NCI-H128 (cell line): ENCODE measurements around the gene CHIT1.
A peak's percentile ranks its signal among the peaks of the same experiment; 100 is the strongest.

ENCODE experiments used
- DNase-seq: peaks from one replicate; lab custom pipeline; 2025; ENCODE audit not compliant: unreplicated experiment; lab: John Stamatoyannopoulos, UW

CHIT1 gene

GRCh38 chr1:203175827-203176241, 53.6 kb downstream of the CHIT1 start:
- no peak for DNase-seq

DNA sequence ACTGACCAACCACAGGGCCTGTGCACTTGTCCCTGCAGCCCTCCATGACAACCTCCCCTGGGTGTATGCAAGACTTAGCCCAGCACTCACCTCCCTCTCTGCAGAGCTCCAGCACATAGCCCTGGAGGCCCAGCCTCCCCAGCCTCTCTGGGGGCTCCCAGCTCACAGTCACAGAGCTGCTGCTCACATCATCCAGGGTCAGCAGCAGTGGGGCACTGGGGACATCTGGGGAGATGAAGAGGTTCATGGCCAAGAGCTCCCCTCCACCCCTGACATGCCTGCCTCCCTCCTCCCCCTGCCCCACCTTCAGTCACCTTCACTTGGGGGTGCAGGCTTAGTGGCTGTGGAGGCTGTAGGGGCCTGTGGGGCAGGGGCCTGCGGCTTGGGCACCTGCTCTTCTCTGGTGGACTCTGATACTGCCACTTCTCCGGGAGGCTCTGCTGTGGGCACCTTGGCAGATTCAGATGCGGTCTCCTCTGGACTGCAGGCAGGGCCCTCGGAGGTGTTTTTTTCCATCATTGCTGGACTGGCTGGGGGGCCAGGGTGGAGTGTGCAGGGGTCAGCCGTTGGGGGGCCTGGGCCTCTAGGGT, 54.1 kb downstream of the CHIT1 start, which contains the start of gene MYBPH:
MYBPH (minus strand) TSS at position 590 of the 590 bp plus-strand sequence; CDS start at position 519, 71 bp downstream.
- DNase-seq, result no peak

DNA sequence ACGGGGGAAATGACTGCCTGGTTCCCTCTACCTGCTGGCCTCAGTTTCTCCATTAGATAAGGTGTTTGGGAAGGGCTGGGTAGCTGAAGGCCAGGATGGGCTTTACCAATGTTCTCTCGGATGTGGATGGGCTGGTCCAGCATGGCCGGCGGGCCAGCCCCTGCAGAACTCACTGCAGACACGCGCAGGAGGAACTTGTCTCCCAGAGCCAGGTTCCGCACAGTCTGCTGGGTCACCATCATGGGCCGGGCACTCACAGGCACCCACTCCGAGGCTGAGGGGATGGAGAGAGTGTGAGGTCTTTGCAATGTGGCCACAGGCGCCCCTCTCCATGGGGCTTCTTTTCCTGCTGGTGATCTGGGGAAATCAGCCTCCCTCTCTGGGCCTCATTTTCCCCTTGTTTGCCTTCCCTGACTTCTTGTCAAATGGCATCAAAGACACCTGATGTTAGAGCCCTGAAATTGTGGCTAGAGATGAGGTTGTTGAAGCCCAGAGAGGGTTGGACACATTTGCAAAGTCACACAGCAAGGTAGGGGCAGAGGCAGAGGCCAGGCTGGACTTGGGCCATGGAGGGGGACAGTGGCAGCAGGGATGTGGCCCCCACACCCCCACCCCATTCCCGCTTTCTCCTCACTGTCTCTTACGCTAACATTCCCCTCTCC, 55.0 kb downstream of the CHIT1 start:
- DNase-seq, result no peak

GRCh38 chr1:203173566-203173965, 55.9 kb downstream of the CHIT1 start:
- peak; percentile 40 for DNase-seq

DNA sequence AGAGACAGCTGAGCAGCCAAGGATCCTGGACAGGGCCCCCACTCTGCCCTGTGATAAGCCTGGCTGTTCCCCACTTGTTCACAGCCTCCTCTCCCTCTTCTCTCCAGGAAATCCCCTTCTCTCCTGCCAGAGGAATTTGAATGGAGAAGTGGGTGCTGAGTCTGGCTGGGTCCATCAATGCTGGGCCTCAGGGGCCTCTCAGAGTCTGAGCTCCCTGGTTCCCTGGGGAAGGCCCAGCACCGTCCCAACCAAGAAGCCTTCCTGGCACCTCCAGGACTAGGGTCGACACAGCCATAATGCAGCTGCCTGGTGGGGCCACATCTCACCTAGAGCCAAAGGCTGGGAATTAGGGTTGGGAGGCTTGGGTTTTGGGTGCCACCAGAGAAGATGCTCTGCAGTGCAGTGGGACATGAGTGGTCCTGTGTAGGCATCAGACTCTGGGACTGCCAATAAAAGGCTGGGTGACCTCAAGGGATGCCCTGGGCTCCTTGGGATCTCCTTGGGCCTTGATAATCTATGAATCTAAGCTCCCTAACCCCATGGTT, 56.4 kb downstream of the CHIT1 start:
- no peak for DNase-seq

DNA sequence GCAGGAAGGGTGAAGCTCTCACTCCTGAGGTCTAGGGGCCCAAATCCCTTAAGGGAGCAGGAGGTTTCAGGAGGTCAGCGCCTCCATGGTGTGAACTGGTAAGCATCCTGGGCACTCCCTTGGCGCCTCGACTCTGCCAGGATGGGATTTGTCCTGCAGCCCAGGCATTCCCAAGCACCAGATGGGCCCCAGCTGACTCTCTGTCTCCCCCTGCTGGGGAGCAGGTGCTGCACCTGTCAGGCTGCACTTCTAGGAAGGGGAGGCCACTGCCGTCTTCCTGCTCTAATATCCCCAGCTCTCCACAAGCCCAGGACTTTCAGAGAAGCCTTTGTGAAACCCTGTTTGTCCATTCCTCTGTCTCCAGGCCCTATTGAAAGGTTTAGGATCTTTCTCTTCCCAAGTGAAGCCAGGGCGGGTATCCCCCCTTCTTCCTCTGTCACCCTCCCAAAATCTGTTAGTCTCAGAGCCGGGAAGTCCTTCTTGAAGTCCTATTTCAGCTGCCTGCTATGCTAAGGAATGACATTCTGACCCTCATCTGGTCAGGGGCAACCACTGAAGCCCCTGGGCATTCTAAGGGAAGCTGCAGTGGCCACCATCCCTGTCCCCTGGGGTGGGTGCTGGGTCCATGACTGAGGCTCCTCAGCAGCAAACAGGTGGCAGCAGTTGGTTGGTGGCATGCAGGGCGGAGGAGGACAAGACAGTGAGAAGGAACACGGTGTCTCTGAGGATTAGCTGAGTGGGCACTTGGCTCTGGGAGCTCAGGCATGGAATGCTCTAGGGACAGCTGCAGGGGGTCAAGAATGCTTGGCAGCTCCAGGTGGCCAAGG, 57.1 kb downstream of the CHIT1 start:
- peak; percentile 57 for DNase-seq

DNA sequence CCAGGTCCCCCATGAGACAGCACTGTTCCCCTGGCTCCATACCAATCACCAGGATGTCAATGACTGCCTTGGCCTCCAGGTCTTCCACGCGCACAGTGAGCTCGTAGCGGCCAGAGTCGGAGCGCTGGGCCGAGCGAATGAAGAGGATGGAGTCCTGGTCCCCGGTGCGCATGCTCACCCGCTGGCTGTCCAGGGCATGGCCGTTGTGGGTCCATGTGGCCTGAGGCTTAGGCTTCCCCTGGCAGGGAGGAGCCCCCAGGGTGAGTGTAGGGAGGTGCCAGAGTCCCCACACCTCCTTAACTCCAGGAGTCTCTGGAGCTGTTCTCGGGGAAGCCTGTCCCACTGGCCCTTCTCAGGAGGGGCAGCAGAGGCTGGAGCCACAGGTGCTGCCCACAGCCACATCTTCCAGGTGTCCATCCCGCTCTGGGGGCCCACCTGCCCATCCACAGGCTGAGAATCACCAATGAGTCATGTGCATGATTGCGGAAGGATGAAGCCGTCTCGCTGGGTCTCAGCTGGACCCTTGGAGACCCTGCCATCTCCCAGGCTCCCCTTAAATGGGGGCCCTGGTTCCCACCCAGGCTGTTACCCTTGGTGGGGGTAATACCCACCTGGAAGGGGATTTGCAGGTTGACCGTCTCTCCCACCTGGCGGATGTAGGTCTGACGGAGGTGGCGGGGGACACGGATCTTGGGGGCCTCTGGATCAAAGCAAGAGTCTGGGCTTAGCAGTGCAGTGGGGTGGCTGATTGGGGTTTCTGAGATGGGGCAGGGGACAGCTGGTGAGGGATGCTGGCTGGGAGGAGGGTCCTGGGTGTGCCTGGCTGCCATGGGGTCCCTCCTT, 57.9 kb downstream of the CHIT1 start:
- DNase-seq, result no peak

DNA sequence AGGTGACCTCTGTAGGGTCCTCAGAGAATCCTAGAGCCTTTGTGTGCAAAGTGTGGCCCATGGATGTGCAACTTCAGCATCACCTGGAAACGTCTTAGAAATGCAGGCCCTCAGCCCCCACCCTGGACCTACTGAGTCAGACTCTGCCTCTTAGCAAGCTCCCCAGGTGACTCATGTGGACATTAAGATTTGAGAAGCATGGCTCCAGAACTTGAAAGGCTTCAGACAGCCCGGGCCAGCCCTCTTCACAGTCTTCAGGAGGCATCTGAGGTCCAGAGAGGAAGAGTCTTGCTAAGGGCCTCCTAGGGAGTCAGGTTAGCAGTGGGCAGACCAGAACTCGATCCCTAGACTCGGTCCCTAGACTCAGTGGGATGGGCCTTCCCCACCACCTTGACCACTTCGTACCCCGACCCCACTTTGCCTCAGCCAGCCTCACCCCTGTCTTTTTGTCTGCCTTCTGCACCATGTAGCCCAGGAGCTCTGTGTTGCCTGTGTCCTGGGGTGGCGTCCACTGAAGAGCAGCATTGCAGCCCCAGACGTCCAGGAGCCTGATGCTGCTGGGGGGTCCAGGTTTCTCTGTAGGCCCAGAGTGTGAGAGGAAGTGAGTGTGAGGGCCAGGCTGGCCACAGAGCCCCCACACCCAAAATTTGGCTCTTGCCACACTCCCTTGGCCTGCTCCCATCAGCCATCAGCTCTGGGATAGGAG, 58.7 kb downstream of the CHIT1 start:
- DNase-seq, result no peak

DNA sequence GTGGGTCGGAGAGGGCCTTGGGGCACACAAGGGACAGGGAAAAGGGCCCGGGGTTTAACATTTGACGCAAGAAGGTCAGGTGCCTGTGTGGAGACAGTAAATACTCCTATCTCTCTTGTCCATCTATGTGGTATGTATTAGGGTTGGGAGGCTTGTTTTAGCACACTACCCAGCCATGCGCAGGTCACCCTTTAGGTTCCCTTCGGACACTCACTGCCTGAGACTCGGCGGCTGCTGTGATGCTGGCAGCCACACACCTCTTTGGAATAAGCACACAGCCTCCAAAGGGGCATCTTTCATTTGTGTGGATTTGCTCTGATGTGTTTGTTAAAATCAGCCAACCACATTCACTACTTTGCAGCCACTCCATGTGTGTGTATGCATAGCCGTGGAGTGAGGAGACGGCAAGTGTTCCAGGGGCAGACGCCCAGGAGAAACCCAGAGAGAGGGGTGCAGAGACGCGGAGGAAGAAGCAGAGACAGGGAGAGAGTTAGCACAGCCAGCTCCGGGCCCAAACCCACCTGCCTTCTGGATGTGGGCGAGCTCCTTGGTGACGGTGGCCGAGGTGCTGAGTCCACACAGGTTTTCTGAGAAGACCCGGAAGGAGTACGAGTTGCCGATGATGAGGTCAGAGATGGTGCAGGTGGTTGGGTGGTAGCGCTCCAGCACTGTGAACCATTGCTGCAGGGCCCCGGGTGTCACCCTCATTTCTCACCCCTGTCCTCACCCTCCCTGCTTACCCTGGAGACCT, 59.5 kb downstream of the CHIT1 start:
- no peak for DNase-seq

- no peak for DNase-seq
Observed at GRCh38 chr1:203168991-203169390, 60.5 kb downstream of the CHIT1 start.

- no peak for DNase-seq
Observed at GRCh38 chr1:203168256-203168786, 61.2 kb downstream of the CHIT1 start.

DNA sequence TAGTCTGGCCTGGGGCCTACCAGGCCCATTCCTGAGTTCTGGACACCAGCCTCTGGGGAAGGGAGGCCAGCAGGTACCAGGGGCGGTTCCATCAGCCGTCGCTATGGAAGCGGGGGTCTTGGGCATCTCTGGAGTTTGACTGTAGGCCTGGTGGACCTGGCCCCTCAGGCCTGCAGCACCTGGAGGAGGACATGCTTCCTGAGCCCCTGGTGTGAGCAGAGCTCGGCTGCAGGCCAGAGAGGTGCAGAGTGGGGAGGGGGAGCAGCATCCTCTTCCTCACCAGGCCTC, 61.6 kb downstream of the CHIT1 start:
- DNase-seq, result no peak

DNA sequence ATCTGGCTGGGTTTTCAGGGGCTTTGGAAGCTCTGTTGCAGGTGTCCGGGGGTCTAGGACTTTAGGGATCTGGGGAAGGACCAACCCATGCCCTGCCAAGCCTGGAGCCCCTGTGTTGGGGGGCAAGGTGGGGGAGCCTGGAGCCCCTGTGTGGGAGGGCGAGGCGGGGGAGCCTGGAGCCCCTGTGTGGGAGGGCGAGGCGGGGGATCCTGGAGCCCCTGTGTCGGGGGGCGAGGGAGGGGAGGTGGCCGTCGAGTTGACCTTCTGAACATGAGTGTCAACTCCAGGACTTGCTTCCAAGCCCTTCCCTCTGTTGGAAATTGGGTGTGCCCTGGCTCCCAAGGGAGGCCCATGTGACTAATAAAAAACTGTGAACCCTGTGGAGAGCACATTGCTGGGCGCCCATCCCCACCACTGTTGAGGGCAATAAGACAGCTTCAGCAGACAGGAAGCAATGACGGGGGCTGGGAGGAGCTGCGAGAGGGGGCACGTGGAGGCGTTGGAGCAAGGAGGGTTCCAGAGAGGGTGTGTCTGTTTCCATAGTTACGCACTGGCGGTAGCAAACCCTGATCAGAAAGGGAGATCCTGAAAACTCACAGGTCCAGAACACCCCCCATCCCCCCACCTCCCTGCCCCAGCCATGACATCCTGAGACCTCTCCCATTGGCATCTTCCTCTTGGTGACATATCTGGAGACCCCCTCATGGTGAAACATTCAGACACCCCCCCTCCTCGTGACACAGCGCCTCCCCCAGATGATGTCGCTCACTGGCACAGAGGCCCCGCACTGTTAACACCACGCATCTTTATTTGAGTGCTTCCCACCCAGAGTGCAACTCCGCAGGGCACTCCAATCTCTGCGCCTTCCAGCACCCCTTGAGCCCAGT, 62.2 kb downstream of the CHIT1 start:
- no peak for DNase-seq

- no peak for DNase-seq
Observed at GRCh38 chr1:203166192-203166940, 63.1 kb downstream of the CHIT1 start.
